Measurements from ENCODE around the gene CBL. TPM values are rescaled to one million over a fixed set of nuclear protein-coding genes. Genes with fewer than 3 reads are reported as not detected.

Gene CBL
- total RNA-seq, 1 experiment from 2014 or later = 56.4 TPM

DNA sequence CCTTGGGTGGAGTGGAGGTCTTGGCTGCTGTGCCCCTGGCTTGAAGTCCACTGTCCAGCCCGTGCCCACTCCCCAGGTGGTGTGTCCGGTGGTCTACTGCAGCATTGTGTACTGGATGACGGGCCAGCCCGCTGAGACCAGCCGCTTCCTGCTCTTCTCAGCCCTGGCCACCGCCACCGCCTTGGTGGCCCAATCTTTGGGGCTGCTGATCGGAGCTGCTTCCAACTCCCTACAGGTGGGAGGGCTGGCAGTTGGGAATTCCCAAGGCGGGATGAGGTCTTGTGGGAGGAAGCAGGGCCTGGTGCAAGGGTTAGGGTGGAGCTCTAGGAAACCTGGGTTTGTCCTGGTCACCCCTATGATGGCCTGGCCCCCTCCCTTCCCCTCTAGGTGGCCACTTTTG is 46.0 kb upstream of the CBL start:
- Histone ChIP-seq H2BK12ac (ENCODE audit: insufficient read length, low read depth, low read length) (no peak overlapping the region), H3K23ac (ENCODE audit: insufficient read length, low read depth, low read length) (no peak overlapping the region), H2BK20ac (ENCODE audit: low read depth, low read length, poor library complexity, severe bottlenecking) (no peak overlapping the region), H3K18ac (ENCODE audit: insufficient read length, low read depth, low read length) (no peak overlapping the region), H2BK120ac (ENCODE audit: low read depth, low read length, poor library complexity, severe bottlenecking) (no peak overlapping the region), H3K27ac (ENCODE audit: insufficient read length, low read depth, low read length) (no peak overlapping the region), H3K79me1 (ENCODE audit: insufficient read depth, low read depth, low read length, poor library complexity, severe bottlenecking) (no peaks in the 10 kb centered on the region), H3K9ac (ENCODE audit: extremely low read depth, insufficient read length, low read length) (no peak overlapping the region), H3K14ac (ENCODE audit: insufficient read depth, low read length) (no peak overlapping the region), H2AK5ac (ENCODE audit: insufficient read length, low read length) (no peak overlapping the region), H4K20me1 (ENCODE audit: control insufficient read depth, insufficient read depth, insufficient read length) (no peaks in the 10 kb centered on the region), H2AFZ (ENCODE audit: low read length) (no peak overlapping the region), H3K23me2 (ENCODE audit: insufficient read length, low read depth, low read length, poor library complexity, severe bottlenecking) (no peaks in the 10 kb centered on the region), H3K4me2 (ENCODE audit: insufficient read depth, insufficient read length, low read length) (no peak overlapping the region), H3K9me3 (ENCODE audit: control insufficient read depth, low read depth, low read length) (no peaks in the 10 kb centered on the region), H3K4me1 (ENCODE audit: insufficient read depth, low read length) (no peaks in the 10 kb centered on the region), H3K79me2 (ENCODE audit: insufficient read depth, low read length) (no peaks in the 10 kb centered on the region), H3K27me3 (ENCODE audit: insufficient read depth, low read length) (no peaks in the 10 kb centered on the region), H4K91ac (ENCODE audit: insufficient read length, low read depth, low read length) (no peak overlapping the region), H2BK5ac (ENCODE audit: insufficient read length, low read length) (no peak overlapping the region), H3T11ph (ENCODE audit: low read length) (no peak overlapping the region), H4K8ac (replicated peaks; ENCODE audit: insufficient read length, low read depth, low read length) (no peak overlapping the region), H4K5ac (ENCODE audit: insufficient read length, low read depth, low read length) (no peak overlapping the region), H2BK15ac (ENCODE audit: low read depth, low read length) (no peak overlapping the region), H3K4ac (ENCODE audit: low read depth, low read length) (no peak overlapping the region), H3K56ac (ENCODE audit: insufficient read length, low read depth, low read length) (no peak overlapping the region)
- peaks cover 10% of the 10 kb centered on the region for H3K27me3 Mint-ChIP-seq (ENCODE audit: low read depth)
- no peak for DNase-seq
- H3K36me3 Mint-ChIP-seq (ENCODE audit: insufficient read depth in 1 of 3, low read depth in 3 of 3) = no peaks in the 10 kb centered on the region
- TF ChIP-seq CTCF (conservative IDR thresholded peaks at IDR 0.05) = no peak
- no peak overlapping the region for H3K4me3 Mint-ChIP-seq
- no peak overlapping the region for H3K27ac Mint-ChIP-seq
- H3K4me1 Mint-ChIP-seq = peaks cover 11 to 15% of the 10 kb centered on the region in 2 experiments
- H3K9me3 Mint-ChIP-seq = no peaks in the 10 kb centered on the region
- WGBS (ENCODE audit: extremely low coverage, insufficient read length, low lambda C conversion rate) = no CpG with 5 or more reads among the region's 9 CpGs

All from H9 (cell line).